Measurements from ENCODE around the gene SRPK3.
A peak's percentile ranks its signal among the peaks of the same experiment; 100 is the strongest.

Gene SRPK3

DNA sequence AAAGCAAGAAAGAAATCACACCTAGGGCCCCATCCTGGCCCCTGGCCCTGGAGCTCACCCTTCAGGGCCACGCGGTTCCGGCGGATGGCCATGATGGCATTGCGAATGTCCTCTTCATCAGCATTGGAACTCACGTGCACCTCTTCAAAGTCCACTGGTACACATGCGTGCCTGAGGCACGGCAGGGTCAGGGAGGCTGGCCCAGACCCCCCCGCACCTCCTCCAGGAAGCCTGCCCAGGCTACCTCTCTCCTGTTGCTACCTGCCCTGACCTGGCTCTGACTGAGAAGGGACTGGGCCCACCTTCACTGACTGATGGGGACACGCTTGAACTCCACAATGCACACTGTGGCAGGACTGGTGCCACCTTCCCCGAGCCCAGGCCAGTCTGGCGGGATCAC lies 8.8 kb downstream of the SRPK3 start:
- DNase-seq = no peak

GRCh38 chrX:153791104-153791852 lies 10.4 kb downstream of the SRPK3 start:
- no peak for DNase-seq

- DNase-seq = no peak
Measured at GRCh38 chrX:153792368-153792767, 11.5 kb downstream of the SRPK3 start.

DNA sequence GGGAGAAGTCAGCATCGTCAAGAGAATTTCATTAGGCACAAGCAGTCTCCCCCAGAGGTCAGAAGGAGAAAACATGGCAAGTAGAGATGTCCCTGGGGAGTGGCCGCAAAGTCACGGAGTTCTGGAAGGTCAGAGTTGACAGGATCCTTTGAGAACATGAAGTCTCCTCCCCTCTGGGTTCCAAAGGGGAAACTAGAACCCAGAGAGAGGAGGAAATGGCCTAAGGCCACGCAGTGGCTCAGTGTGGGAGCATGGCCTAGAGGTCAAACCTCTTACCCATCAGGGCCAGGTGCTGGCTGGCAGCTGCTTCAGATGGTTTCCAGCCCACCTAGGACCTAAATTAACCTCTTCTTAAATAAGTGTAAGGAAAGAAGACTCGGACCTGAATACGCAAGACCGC lies 12.4 kb downstream of the SRPK3 start:
- no peak for DNase-seq

- DNase-seq = peak; percentile 95
Measured at GRCh38 chrX:153794018-153794896, 13.4 kb downstream of the SRPK3 start, which contains the start of the genes IDH3G and SSR4. IDH3G (minus strand) TSS chrX:153794375; CDS start chrX:153794326, 49 bp downstream. SSR4 (plus strand) TSS chrX:153794668; CDS start chrX:153794688, 20 bp downstream.

- no peak for DNase-seq
Measured at GRCh38 chrX:153794897-153795816, 14.3 kb downstream of the SRPK3 start.

GRCh38 chrX:153797415-153798015 lies 16.7 kb downstream of the SRPK3 start:
- DNase-seq = no peak

- no peak for DNase-seq
Measured at GRCh38 chrX:153799326-153799725, 18.5 kb downstream of the SRPK3 start.

- no peak for DNase-seq
Measured at GRCh38 chrX:153800177-153800722, 19.4 kb downstream of the SRPK3 start.

DNA sequence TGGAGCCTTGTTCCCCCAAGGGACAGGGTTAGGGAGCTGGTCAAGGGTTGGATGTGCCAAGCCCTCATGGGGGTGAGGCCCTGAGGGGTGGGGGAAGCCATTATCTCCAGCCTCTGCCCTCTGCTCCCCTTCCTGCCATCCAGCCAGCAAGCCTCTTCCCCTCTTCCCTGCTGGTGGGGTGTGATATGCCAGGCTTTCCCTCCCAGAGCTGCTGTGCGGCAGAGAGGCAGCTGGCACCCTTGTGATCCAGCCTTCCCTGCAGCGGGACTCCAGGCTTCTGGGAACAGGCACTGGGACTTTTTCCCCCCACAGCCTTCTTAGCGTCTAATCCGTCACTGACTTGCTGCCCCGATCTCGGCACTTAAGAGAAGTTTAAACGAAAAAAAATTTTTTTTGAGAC lies 19.9 kb downstream of the SRPK3 start:
- no peak for DNase-seq

GRCh38 chrX:153801669-153802068 lies 20.8 kb downstream of the SRPK3 start:
- DNase-seq = no peak

DNA sequence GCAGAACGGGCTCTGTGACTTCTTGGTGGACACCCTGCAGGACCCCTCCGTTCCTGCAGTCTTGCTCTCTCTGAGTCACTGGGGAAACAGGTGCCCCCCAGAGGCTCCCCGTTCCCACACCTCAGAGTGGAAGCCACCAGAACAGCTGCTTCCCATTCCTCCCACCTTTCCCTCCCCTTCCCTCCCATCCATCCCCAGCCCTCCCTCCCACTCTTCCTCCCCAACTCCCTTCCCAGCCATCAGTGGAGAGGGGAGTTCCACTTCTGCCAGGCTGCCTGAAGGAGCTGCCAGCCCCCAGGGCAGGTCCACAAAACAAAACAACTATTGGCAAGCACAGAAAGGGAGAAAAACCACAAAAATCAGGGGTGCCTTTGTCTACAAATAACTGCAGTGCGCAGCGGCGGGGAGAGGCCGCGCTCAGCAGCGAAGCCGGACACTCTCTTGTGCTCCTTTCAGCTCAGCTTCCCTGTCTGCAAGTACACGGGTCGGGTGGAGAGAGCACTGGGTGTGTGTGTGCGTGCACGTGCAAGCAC lies 21.7 kb downstream of the SRPK3 start:
- no peak for DNase-seq

GRCh38 chrX:153803211-153804099 lies 22.6 kb downstream of the SRPK3 start:
- DNase-seq = no peak

- no peak for DNase-seq
Measured at GRCh38 chrX:153804100-153804595, 23.3 kb downstream of the SRPK3 start.

DNA sequence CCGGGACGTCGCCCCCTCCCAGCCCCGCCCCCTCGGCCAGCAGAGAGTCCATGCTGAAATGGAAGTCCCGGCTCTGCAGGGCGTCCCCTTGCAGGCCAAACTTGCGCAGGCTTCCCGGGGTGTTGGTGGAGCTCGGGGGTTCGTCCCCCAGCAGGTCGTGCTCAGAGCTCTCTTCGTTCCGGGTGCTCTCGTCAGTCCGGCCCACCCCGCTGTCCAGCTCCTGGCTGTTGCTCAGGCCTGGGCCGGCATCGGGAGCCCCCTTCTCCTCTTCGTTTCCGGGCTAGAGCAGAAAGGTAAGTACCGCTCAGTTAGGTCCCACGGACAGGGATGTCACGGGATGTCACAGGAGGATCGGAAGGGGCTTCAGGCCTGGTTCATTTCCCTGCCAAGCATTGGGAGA lies 23.8 kb downstream of the SRPK3 start:
- no peak for DNase-seq

DNA sequence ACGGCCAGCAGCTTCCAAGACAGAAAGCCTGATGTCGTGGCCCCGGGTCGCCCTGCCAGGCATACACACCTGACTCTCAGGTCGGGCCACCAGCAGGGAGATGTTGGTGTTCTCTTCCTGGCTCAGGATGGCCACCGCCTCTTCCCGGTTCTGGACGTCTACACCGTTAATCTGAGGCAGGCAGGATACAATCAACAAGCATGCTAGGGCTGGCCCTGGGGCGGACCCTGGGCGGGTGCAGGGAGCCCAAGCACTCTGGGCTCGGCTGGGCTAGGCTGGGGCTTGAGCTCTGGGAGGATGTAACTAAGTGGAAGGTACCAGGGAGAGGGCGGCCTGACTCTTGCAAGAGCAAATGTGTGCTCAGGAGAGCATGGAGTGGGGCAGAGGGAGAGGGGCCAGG lies 24.6 kb downstream of the SRPK3 start:
- no peak for DNase-seq

DNA sequence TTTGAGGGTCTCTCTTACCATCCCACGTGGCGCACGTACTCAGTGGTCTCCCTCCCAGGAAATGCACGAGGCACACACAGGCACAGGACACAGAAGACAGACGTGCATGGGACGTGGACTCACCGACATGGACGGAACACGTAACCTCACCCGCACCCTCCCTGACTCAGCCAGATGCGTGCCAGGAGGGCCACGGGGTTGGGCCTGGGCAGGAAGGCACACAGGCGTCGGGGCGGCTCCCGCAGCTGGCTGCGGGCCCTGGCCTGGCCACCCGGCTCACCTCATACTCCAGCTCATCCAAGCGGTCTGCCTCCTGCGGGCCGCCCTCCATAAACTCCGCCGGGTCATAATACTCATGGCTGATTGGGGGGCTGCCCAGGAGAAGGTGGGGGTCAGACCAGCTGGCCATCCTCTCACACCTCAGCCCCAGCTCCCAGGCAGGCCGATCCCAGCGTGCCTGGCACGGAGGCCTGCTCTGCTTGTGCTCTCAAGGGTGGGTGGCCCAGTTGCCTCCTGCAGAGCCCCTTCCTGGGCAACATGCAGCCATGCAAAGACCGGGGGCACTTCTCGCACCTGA lies 26.2 kb downstream of the SRPK3 start:
- no peak for DNase-seq

DNA sequence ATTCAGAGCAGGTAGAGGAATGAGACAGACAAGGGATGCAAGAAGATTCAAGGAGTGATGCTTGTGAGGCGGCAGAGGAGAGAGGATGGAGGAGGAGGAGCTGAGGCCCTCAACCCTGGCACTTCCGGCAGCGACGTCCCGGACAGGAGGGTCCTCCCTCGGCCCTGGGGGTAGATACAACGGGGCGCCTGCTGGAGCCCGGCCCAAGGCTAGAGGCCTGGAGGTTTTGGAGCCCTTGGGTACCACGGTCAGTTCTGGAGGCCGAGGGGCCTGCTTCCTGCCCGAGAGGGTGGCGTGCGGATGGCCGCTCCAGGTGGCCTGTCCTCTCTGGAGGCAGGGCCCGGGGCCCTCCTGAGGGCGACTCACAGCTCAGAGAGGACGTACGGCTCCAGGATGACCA lies 27.1 kb downstream of the SRPK3 start:
- DNase-seq = no peak

DNA sequence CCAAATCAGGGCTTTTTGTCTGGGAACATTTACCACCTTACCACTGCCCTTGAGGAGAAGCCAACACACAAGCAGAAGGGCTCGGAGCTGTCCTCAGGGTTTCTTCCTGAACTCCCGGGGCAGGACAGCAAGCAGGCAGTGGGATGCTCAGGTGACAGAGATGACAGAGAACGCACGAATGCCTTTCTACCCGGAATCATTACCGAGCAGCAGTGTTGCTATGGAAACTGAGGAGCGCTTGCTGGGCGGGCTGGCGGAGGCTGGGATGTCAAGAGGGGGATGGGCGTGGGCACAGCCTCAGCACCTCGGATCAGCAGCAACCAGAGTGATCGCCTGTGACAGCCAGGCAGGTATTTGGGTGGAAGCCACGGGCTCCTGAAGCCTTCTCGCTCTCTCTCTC lies 31.4 kb downstream of the SRPK3 start:
- no peak for DNase-seq

- DNase-seq = no peak
Measured at GRCh38 chrX:153813161-153813560, 32.3 kb downstream of the SRPK3 start.

Data from CD4-positive, alpha-beta T cell treated with Interleukin-17A for 1 hour (primary cell).